Activated CD4-positive, alpha-beta T cell treated with anti-CD3 and anti-CD28 coated beads, Interleukin-2, amount 50 U/mL, for 4 hours (primary cell): ENCODE results near the gene WNT7B.

Experiments
- DNase-seq, 2 experiments: peaks; one replicate each; pipeline ENCODE4 v3.0.0-alpha.2; 2020

WNT7B gene

GRCh38 chr22:45884201-45885062 is 92.5 kb downstream of the WNT7B start:
- DNase-seq: no peak

GRCh38 chr22:45883811-45884170 is 93.2 kb downstream of the WNT7B start:
- DNase-seq: no peak

GRCh38 chr22:45882881-45883810 is 93.8 kb downstream of the WNT7B start:
- no peak for DNase-seq

DNA sequence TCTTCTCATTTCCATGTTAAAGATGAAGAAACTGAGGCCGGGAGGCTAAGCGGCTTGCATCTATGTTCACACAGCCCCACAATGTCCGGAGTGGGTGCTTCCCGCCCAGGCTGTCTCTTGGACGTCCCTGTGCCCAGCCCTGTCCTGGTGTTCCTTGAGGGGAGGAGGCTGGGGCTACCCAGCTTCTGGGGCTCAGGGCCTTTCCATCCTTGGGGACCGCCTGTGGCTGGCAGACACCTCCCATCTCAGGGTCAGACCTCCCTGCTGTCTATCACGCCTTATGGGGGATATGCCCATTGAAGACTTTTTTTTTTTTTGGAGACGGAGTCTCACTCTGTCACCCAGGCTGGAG is 95.5 kb downstream of the WNT7B start:
- DNase-seq: no peak

DNA sequence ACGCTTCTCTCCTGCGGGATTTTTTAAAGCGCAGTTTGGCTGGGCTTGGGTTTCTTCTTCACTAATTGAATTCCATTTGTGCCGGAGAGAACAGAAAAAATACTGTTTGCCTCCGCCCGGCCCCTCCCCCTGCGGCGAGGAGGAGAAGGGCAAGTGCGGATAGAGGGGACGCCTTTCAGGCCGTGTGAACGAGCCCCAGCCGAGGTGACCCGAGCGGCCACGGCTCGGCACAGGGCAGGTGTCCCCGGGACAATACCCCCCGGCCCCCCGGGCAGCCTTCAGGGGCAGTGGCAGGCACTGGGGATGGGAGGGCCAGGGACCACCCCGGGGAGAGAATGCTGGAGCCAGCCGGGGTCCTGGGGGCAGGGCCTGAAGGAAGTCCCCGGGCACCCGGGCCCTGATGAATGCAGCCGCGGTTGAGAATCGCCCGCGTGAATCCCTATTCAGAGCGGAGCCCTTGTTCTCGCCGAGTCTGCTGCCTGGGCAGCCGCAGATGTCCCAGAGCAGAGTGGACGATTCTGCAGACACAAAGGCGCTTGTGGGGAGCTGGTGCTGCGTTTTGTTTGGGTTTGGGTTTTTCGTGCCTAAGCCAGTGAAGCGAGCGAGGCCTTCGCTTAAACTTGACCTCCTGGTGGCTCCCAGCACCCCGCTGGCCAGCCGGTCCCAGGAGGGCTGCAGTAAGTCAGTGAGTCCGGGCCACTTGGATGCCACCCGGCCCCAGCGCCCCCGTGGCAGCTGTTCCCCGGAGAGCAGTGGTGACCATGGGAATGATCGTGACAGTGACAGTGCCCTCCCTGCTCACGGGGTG is 96.0 kb downstream of the WNT7B start:
- DNase-seq: no peak

GRCh38 chr22:45880091-45880715 is 96.8 kb downstream of the WNT7B start:
- no peak for DNase-seq

DNA sequence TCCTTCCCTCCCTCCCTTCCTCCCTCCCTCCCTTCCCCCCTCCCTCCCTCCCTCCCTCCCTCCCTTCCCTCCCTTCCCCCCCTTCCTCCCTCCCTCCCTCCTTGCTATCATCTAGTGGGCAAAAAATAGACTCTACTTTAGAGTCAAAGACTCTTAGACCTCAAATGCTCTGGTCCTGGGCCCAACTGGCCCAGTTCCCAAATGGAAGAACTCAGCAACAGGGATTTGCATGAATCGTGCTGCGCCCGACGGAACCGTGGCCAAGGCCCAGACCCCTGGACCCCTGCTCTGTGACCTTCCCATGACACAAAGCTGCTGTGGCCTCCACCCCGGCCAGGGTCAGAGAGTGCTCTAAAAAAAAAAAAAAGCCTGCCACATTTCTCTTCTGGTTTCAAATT is 97.4 kb downstream of the WNT7B start:
- DNase-seq: no peak

- no peak for DNase-seq
Observed at GRCh38 chr22:45878901-45879551, 97.9 kb downstream of the WNT7B start.

- DNase-seq: no peak
Observed at GRCh38 chr22:45878051-45878781, 98.7 kb downstream of the WNT7B start.

- DNase-seq: no peak
Observed at GRCh38 chr22:45877651-45878050, 99.3 kb downstream of the WNT7B start.

DNA sequence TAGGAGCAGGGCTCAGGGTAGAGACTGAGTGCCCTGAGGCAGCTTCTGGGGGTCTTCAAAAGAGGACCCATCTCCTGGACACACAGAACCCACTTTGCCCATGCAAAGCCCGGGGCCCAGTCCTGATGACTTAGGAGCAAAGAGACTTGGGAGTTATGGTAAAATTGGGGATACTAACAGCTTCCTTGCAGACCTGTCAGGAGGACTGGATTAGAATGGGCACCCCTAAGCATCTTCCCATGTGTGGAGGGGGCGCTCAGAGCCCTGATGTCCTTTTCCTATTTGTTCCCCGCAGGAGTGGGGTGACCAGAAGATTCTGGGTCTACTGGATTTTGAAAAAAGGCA is 100.0 kb downstream of the WNT7B start:
- DNase-seq: no peak

GRCh38 chr22:45876136-45877035 is 100.6 kb downstream of the WNT7B start:
- no peak for DNase-seq

GRCh38 chr22:45872659-45873263 is 104.2 kb downstream of the WNT7B start:
- no peak for DNase-seq

- DNase-seq: no peak
Observed at GRCh38 chr22:45871721-45872120, 105.2 kb downstream of the WNT7B start.
